HG03432 (cell line): Measurements from ENCODE around the gene FDX1.

ENCODE experiments used
- ATAC-seq: cut with Tn5 transposase; IDR thresholded peaks from one replicate; pipeline ENCODE4 v1.9.1; 2021; ENCODE audit warnings: mild to moderate bottlenecking, moderate library complexity; ENCODE audit not compliant: unreplicated experiment

Gene FDX1

DNA sequence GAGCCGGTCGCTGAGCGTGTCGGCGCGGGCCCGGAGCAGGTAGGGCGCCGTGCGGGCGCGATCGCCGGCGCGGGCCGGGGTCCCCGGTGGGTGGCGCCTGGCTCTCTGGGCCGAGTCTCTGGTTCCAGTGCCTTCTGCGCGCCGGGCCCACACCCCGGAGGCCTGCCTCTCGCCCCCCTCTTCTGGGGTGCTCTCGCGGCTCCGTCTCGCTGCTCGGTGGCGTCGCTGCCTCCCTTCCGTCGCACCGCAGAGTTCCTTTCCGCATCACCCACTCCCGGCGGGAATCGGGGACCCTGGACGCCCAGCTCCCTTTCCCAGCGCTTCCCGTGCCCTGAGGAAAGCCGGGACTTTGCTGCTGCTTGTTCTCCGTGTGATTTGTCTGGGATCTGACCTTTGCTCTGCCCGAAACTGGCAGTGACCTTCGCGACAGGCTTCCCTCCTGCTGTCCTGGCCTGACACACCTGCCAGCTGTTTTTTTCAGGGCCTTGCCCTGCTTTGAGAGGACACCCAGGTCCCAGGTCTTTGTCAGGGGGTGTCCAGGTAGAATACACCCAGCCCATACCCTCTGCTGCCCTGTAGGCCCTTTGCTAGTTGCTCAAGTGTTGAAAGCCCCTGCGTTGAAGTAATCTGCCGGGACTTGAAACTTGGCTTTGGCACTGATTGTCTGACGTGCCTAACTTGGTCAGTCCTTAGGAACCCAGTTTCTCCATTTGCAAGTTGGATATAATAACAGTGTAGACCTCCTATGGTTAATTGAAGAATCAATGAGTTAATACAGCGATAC is 711 bp downstream of the FDX1 start:
- peak; percentile 43 for ATAC-seq

DNA sequence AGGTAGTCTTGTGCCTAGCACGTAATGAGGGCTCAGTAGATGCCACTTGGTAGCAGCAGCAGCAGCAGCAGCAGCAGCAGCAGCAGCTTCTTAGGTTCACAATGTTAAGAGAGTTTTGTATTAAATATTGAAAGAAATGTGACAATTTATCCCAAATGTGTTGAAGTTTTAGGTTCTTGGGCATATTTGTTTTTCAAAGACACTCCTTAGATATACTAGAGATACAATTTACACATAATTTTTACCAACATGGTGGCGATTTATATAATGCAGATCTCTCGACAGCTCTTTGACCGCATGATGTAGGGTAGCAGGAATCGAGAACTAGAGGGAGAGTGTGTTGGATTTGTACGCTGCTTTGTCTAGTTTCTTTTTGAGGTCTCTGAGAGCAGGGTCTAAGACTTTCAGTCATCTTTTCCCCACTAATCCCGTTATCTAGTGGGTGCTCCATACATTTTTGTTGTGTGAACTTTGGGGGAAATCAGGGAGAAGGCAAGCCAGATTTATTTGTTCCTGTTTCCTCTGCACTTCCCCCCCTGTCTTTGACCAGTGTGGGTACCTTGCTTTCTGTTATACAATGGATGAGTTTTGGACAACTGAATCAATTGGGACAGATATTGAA is 1.4 kb downstream of the FDX1 start:
- ATAC-seq: peak; percentile 14

DNA sequence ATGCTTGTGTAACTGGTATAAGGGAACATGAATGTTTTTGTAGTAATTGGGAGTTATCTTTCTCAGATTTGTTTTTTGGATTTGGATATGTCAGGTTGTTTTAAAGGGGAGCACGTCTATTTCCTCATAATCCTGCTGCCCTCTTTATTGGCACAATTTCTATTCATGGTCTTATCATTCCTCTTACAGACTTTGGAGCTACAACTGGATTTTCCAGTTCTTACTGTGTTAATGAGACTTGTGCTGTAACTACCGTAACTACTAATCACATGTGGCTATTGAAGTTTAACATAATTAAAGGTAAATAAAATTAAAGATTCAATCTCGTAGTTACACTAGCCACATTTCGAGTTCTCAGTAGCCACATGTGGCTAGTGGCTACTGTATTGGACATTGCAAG is 1.9 kb downstream of the FDX1 start:
- no peak for ATAC-seq

DNA sequence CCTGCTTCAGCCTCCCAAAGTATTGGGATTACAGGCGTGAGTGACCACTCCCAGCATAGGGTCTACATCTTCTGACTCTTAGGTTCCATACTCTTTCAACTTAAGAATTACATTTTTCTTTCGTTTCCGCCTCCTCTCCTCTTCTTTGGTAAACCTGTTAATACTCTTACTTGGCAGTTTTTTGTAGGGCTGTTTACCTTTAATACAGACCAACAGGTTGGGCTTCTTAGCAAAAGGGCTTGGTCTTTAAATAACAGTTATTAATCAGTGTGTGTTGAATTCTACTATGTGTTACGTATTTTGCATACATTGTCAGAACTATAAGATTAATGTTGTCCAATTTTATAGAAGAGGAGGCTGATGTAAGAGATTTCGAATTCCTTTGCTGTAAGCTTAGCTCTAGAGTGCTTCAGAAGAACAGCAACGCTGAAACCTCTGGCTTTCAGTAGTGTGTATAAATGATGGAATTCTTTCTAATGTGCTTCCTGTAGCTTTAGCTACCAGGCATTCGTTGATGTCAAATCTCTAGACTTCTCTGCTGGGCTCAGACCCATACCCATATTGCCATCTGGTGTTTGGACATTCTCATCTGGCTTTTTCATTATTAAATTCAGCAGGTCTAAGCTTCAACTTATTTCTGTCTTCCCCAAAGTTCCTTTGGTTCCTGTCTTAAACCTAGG is 3.1 kb downstream of the FDX1 start:
- ATAC-seq: no peak

DNA sequence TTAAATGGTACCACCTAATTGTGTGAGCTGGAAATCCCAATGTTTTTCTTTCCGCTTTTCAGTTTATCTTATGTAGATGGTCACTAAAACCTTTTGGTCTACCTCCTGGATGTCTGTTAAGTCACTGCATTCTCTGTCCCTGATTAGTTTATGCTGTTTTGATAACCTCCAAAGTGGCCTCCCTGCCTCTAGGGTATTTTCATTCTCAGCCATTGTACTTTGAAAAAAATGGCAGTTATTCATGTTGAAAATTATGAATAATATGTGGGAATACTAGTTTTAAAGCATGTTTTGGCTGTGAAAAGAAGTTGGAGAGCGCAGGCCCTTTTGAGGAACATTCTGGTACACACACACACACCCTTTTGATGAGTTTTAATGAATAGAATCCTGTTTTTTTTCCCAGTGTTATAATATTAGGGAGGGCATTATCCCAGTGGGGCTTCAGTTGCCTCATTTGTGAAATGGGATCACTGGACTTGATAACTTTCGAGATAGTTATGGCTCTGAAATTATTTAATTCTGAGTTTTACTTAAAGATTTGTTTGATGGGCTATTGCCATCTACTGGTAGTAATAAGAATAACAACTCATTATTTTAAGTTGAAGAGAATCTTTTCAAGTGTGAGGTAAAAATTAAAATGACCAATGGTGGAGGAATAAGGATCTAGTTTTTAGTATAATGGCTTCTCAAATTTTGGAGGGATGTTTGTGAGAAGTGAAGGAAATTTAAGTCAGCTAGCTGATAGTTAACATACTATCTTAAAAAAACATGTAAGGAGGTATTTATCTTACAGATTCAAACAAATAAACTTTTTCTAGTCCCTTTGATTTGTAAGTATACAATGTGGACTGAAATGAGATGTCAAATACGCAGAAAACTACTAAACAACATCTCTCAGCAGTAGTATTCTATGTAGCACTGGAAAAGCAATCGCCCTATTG is 3.9 kb downstream of the FDX1 start:
- ATAC-seq: no peak

DNA sequence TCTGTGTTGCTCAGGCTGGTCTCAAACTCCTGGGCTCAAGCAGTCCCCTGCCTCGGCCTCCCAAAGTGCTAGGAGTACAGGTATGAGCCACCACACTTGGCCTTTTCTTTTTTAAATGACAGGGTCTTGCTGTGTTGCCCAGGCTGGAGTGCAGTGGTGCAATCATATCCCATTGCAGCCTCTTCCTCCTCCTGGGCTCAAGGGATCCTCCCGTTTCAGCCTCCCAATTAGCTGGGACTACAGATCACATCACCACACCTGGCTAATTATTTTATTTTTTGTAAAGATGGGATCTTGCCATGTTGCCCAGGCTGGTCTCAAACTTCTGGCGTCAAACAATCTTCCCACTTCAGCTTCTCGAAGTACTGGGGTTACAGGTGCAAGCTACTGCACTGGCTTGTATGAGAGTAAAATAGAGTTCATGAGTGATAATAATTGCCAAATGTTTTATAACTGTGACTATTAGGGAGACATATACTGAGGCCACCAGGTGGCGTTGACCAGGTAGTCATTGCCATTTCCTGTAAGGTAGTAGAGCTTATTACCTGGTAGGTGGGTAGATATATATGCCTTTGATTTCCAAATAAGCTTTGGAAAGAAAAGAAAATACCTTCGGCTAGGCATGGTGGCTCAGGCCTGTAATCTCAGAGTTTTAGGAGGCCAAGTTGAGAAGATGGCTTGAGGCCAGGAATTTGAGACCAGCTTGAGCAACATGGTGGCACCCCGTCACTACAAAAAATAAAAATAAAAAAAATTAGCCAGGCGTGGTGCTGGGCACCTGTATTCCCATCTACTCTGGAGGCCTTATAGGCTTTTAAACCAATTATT is 5.4 kb downstream of the FDX1 start:
- ATAC-seq: peak; percentile 4

DNA sequence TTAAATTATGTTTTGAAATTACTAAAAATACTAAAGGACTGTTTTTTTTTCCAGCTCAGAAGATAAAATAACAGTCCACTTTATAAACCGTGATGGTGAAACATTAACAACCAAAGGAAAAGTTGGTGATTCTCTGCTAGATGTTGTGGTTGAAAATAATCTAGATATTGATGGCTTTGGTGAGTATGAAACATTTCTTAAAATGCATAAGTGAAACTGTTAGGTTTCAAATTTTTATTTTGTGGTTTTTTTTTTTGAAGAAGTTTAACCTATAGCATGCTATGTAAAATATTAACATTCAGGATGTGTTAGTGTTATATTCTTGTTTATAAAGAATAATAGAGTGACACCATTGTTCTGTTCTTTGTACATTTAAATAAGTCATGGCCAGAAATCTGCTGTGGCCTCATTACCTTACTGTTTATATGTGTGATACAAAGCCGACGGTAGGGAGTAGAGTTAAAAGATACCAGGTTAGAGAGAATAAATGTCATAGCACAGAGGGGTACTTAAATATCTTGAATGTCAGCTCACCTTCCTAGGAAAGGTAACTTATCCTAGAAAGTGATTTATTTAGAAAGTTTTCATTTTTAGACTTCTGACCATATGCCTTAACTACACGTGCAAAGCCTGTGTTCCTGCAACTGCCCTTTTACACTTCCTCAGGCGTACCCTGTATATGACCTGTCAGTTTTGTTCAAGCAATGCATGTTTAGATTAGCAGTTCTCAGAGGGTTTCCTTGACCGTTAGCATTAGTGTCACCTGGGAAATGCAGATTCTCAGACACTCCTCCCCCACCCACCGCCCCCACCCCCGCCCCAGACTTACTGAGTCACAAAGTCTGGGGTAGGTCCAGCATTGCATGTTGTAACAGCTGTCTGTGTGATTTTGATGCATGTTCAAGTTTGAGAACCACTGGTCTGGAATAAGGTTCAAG is 6.3 kb downstream of the FDX1 start:
- ATAC-seq: peak; percentile 61

DNA sequence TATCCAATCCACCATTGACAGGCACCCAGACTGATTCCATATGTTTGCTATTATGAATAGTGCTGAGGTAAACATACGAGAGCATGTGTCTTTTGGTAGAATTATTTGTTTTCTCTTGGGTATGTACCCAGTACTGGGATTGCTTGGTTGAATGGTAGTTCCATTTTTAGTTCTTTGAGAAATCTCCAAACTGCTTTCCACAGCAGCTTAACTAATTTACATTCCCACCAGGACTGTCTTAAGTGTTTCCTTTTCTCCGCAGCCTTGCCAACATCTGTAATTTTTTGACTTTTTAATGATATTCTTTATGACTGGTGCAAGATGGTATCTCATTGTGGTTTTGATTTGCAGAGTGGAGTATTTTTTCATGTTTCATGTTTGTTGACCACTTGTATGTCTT is 8.3 kb downstream of the FDX1 start:
- ATAC-seq: no peak

DNA sequence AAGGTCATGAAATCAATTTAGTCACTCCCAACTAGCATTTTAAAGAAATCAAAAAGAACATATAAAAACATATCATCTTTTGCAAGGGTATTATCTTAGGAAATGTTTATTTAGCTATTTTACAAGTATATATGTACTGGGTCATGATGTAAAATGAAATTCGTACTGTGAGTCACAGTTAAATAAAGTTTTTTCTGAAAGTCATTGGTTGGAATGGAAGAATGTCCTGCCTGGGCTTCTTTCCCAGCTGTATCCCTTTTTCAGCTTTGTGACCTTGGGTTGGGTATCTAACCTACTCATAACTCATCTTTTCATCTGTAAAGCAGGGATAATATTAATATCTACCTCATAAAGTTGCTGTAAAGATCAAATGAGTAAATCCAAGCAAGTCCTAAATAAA is 15.7 kb downstream of the FDX1 start:
- ATAC-seq: no peak

DNA sequence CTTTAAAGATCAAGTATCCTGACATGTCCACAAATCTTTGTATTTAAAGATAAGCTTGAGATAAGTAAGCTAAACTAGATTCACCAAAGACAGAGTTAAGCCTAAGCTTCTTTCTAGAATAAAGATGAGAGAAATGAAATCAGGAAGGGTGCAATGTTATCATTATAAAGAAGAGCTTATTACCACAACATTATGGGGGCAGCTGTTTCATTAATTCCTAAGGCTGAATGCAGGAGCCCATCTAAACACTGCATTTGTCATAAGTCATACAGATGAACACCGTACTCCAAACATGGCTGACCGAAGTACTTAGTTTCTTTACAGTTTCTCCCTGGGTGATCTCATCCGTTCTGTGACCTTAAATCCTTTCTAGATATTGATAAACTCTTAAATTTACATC is 16.3 kb downstream of the FDX1 start:
- ATAC-seq: no peak

DNA sequence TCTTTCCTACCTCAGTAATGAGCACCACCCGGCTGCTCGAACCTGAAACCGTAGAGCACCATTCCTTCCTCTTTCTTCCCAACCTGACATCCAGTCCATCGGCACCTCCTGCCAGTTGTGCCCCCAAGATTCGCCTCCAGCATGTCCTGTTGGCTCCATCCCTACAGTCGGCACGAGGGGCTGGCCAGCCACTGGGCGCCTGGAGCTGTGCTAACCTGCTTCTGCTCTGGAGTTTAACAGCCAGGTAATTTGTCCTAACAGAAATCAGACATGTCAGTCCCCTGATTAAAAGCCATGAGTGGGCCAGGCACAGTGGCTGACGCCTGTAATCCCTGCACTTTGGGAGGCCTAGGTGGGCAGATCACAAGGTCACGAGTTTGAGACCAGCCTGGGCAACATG is 16.8 kb downstream of the FDX1 start:
- no peak for ATAC-seq

DNA sequence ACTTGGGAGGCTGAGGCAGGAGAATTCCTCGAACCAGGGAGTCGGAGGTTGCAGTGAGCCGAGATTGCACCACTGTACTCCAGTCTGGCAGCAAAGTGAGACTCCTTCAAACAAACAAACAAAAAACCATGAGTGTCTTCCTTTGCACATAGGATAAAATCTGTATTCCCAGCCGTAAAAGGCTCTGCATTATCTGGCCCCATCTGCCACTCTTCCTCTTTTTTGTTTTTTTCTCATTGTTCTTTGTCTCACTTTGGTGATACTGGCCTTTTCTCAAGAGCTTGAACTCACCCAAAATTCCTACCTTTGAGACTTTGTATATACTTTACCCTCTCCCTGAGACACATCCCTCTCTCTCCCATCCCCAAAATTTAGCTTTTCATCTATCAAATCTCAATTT is 17.6 kb downstream of the FDX1 start:
- ATAC-seq: no peak

DNA sequence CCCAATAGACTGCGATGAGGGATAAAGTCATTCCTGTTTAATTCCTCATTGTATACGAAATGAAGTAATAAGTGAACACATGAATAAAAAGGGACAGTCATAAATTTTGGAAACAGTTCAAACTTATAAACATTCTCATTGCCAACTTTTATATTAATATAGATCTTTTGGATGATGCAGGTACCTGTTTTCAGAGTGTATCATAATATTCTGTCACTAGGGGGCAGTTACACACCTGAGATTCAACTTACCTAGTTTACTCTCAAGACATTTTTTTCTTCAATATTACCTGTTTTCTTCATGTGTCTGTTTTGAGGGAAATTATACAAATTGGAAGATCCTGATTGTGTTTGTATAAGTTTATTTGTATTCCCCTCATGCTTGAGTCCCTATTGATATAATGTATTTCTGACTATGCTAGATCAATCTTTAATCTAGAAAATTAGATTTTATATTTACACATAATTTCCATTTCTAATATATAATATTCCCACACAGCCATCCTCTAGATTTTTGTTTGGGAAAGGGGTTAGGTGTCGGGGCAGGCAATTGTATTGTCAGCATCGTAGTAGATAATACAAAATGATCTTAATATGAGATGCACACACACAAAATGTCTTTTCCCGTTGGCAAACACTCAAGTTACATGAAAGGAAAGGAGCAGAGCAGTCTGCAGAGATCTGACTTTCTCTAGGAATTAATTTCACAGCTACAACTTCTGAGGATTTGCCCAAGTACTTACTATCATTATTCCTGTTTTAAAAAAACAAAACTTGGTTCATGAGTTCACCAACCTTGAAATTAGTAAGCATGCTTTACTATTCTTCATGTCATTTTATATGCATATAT is 18.4 kb downstream of the FDX1 start:
- no peak for ATAC-seq

DNA sequence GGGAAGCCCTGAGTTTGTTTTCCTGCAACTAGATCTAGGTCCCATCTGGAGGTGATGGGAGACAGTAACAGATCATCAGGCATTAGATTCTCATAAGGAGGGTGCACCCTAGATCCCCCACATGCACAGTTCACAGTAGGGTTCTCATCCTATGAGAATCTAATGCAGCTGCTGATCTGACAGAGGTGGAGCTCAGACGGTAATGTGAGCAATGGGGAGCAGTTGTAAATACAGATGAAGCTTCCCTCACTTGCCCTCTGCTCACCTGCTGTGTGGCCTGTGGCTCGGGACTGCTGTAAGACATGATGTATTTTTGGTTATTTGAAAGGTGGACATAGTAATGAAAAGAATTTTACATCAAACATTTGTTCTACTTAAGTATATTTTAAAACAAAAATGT is 20.5 kb downstream of the FDX1 start:
- ATAC-seq: no peak

DNA sequence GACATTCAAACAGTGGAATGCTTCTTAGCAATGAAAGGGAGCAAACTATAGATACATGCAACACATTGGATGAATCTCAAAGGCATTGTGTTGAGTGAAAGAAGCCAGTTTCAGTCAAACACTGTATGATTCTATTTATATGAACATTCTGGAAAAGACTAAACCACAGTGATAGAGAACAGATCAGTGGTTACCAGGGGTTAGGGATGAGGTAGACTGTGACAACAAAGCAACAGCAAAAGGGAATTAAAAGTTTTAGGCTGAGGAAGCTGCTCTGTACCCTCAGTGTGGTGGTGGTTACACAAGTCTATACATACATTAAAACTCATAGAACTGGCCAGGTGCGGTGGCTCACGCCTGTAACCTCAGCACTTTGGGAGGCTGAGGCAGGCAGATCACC is 23.0 kb downstream of the FDX1 start:
- no peak for ATAC-seq

DNA sequence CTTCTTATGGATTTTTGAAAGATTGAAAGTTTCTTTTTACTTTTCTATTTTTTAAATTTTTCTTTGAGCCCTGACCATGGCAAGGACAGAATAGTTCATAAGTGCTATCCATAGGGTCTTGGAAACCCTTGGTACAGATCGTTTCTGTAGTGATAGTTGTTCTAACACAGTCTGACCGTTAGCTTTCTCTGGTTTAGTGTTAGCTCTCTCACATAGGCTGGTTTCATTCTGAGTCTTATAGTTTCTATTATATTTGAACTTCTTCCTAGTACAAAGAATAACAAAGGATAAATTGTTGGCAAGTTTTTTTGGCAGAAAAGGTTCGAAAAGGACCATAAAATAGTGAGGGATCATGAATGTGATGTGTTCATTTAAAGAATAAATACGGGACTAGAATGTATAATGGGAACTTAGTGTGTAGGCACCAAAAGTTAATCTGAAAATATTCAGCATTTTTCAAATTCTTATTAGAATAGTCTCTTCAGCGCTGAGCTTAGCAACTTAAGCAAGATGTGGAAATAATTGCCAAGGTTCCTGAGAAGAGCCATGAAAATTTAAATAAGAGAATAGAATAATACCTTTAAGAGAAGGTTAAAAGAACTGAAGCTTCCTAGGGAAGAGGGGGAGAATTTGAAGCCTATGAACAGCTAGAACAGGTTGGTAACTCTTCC is 24.1 kb downstream of the FDX1 start:
- peak; percentile 89 for ATAC-seq

DNA sequence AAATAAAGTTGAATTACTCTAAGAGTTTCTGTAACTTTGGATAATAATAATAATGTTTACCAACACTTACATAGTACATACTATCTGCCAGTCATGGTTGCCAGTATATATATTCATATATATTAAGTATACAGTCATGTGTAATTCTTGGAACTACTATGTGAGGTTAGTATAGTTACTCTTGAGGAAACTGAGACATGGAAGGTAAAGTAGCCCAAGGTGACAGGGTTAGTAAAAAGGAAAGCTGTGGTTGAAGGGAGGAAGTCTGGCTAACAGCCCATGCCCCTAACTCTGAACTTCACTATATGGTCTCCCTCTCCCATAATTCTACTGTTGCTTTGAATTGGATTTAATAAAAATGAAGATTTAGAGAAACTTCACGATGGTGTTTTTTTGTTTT is 24.9 kb downstream of the FDX1 start:
- peak; percentile 41 for ATAC-seq

DNA sequence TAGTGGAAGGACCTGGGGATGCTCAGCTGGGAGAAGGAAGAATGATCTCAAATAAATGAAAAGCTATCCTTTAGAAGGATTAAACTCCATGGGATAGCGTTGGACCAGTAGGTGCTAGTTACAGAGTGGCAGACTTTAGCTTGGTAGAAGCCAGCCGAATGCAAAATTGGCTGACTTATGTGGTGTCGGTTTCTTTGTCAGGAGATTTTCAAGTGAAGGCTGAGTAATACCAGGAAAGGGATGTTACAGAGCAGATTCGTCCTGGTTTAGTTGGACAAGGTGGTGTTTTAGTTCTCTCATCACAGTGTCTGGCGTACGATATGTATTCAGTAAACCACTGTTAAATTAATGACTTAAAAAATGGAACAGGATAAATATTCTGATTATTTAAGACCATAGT is 26.0 kb downstream of the FDX1 start:
- ATAC-seq: peak; percentile 35
